Tongue (tissue), 2 donors: Measurements from ENCODE around the gene OSMR. TPM values are rescaled to one million over a fixed set of nuclear protein-coding genes. Genes with fewer than 3 reads are reported as not detected.
A peak's percentile ranks its signal among the peaks of the same experiment; 100 is the strongest.

ENCODE experiments used
- DNase-seq: peaks from one replicate; pipeline ENCODE4 v3.0.0-alpha.2; 2015
- total RNA-seq: library from RNA; depleted of rRNA; stranded (reverse); fragments of >200 nt; gene quantifications from one replicate; pipeline ENCODE4 v1.2.3, GENCODE V29; 2014

Gene OSMR
- 14.7 TPM for total RNA-seq

DNA sequence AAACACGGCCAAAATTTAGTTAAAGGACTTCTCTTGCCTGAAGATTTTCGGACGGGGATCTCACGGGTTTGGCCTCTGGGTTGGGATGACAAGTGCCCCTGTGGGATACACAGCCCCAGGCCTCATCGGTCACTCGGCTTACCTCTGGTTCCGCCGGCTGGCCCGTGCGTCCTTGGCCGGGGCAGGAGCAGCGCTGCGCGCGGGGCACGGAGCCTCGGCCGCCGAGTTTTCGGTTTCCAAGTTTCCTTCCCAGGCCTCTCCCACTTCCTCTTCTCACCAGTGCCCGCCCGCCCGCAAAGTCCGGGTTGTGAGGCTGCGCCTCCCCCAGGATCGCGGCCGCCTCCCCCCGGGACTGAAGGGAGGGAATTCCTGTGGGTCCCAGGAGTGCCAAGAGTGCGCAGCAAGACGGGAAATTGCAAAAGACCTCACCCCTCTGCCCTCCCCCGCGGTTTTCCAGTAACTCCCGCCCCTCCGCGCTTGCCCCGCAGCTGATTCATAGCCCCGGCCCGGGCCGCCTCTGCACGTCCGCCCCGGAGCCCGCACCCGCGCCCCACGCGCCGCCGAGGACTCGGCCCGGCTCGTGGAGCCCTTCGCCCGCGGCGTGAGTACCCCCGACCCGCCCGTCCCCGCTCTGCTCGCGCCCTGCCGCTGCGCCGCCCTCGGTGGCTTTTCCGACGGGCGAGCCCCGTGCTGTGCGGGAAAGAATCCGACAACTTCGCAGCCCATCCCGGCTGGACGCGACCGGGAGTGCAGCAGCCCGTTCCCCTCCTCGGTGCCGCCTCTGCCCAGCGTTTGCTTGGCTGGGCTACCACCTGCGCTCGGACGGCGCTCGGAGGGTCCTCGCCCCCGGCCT lies at the start of gene OSMR:
Gene OSMR (plus strand): TSS at position 487 of the 853 bp plus-strand sequence. CDS start 23,033 bp downstream, outside the sequence.
- peak; percentile 73 for DNase-seq

GRCh38 chr5:38796742-38797108 lies 49.1 kb upstream of the OSMR start:
- no peak for DNase-seq

GRCh38 chr5:38797838-38798237 lies 48.0 kb upstream of the OSMR start:
- no peak for DNase-seq

DNA sequence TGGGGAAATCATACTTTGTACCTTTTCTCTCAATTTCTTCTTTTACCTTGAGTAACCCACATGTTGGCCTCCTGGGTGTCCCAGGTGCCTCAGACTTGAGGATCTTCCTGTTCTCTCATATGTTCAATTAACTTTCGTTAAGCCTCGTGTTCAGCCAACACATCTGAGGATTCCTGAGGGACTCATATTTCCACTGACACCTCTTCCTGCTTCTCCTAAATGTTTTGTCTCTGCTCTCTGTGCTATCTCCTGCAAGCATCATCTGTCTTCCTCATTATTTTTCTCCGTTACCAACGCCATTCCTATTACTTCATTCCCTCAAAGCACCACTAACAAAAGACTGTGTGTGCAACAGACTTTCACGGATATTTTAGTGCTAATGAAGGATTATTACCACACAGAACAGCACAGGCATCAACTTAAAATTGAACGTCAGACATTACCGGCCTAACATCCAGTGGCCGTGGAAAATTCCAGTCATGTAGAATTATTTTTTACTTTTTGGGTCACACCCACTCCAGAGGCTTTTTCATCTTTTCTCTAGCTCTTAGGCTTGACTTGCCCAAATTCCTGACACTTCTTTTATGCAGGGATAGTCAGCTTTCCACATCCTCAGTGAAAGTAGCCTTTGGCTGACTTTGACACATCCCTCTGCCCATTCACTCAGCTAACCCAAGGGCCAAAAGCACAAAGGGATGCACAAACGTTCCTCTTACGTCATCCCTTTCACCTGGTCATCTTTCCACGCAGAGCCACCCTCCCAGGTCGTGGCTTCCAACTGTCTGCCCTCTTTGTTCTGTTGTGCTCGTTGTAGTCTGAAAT lies 46.0 kb upstream of the OSMR start:
- no peak for DNase-seq

DNA sequence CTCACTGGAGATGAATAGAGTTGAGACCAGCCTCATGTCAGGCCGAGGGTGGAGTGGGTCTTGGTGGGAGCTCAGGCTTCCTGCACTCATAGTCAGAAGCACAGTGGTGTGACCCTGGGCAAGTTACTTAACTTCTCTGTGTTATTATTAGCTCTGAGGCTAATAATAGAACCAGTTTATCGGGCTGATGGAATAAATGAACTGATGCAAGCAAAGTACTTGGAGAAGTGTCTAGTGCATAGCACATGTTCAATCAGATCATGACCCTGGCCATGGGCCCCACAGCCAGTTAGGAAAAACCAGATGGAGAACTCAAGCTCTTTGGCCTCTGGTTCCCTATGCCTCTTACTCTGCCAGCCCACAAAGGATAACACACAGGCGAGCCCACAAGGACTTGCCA lies 45.3 kb upstream of the OSMR start:
- no peak for DNase-seq

GRCh38 chr5:38802125-38802524 lies 43.7 kb upstream of the OSMR start:
- DNase-seq = no peak

- DNase-seq = no peak
Measured at GRCh38 chr5:38803246-38803645, 42.6 kb upstream of the OSMR start.

- DNase-seq = no peak
Measured at GRCh38 chr5:38806775-38807258, 39.0 kb upstream of the OSMR start.

GRCh38 chr5:38807570-38808483 lies 38.0 kb upstream of the OSMR start:
- DNase-seq = peak; percentile 10

- DNase-seq = no peak
Measured at GRCh38 chr5:38808666-38809343, 37.0 kb upstream of the OSMR start.

DNA sequence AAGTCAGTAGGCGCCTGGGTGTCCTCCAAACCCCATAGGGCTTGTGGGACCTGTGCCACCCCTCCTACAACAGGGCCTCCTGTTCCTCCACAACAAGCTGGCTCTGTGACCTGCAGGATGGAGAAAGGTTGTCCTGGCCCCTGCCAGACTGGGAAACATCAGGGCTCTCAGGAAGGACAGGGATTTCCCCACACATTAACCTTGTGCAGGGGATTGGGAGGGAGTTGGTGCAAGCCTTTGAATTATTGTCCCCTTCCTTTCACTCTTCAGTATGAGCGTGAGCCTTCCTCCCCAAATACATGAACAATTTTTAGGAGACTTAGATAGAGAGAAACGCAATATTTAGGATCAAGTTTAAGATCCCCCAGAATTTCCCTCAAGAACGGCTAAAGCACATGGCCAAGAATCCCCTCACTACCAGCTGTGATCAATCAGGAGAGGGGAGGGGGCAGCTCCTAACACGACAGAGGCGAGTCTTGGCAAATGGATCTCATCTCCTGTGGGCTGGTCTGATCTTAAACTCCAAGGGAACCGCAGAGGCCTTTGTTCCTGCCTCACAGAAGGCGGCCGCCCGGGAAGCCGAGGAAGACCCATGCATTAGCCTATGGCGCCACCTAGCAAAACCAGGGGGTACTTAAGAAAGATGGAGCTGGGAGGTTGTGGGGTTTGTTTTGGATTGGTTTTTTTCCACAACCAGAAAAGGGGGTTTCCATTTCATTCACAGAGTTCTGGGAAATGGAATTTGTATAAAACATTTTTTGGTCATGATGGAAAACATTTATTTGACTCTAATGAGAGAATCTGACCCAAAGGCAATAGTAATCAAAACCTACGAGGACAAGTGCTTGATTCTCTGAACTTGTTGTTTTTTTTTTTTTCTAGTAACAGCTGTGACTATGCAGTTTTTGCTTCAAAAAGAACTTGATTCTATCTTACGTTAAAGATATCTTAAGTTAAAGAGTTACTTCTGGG lies 36.1 kb upstream of the OSMR start:
- DNase-seq = peak; percentile 94

DNA sequence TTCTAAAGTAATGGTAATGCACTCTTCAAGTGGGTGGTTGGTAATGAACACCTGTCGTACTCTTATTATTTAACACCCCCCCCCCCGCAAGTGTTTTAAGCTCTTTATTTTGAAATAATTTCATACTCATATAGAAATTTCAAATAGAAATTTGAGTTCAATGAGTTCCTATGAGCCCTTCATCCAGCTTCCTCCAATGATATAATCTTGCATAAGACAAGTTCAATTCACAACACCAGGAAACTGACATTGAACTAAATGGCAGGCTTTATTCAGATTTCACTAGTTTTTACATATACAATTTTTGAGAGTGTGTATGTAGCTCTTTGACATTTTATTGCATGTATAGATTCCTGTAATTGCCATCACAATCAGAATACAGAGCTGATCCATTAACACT lies 30.9 kb upstream of the OSMR start:
- DNase-seq = no peak

DNA sequence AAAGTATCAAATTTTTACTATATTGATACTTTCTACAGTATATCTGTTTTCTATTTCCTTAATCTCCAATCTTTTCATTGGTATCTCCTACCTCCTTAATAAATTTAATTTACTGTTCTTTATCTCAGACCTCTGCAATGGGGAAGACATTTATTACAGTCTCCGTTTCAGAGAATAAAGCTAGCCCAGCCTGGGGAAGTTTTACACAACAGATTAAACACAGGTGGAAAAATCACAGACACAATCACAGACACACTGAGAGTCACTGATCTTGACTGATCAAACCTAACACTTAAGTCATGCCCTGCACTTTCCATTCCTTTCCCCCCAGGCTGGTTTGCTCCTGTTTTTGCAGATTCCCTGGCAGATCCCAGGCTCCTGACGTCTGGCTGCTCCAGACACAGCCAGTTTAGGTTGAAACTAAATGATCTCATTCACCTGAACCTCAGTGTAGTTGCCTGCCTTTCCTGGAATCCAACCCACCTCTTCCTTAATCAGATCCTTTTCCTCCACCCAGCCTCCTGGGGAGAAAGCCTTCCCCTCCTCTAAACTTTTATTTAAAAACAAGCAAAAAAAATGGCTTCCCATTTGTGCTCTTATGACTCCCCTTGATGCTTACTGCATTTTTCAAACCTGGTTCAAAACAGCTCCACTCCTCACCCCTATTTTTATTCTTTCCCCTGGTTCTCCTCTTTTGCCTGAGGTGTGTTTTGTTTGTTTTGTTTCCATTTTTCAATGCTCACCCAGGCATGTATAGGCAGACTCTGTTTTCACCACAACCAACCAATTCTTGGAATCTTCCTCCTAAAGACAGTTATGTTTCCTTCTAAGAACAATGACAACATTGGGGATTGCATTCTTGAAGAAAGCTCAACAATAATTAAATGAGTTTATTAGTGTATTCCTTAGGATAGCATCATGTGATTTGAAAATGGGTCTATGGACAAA lies 29.5 kb upstream of the OSMR start:
- DNase-seq = peak; percentile 6

DNA sequence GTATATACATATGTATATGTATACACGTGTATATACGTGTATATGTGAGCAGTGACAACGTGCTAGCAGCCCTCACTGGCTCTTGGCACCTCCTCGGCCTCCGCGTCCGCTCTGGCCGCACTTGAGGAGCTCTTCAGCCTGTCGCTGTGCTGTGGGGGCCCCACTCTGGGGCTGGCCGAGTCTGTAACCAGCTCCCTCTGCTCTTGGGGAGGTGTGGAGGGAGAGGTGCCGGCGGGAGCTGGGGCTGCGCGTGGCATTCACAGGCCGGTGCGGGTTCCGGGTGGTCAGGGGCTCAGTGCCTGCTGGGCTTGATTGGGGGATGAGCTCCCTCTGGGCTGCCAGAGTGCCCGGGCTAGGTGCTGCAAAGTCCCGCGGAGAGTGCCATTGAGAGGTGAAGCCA lies 24.1 kb upstream of the OSMR start:
- DNase-seq = no peak

DNA sequence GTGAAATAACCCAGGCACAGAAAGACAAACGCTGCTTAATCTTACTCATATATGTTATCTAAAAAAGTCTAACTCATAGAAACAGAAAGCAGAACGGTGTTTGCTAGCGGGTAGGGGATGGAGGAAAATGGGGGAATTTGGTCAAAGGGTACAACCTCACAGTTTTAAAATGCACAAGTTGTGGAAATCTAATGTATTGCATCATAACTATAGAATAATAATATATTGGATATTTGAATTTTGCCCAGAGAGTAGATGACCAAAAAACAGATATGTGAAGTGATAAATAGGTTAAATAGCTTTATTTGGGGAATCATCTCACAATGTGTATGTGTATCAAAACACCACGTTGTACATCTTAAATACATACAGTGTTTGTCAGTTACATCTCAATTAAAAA lies 22.3 kb upstream of the OSMR start:
- DNase-seq = no peak

GRCh38 chr5:38824821-38825220 lies 21.0 kb upstream of the OSMR start:
- no peak for DNase-seq

DNA sequence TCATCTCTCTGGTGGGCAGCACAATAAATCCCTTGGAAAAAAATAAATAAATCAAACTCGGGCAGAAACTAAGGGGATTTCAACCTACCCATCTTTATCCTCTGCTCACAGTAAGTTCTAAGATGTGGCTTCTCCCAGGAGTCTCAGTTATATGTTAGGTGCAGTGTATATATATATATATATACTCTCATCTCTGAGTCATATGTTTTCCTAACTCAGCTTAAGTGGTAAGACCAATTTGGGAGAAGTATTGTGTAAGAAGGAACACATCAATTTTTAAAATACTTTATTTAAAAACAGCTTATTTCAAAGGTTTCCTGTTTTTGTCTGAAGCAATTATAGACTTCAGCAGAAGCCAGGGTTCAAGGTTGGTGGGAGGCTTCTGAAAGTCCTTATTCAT lies 20.3 kb upstream of the OSMR start:
- DNase-seq = no peak

DNA sequence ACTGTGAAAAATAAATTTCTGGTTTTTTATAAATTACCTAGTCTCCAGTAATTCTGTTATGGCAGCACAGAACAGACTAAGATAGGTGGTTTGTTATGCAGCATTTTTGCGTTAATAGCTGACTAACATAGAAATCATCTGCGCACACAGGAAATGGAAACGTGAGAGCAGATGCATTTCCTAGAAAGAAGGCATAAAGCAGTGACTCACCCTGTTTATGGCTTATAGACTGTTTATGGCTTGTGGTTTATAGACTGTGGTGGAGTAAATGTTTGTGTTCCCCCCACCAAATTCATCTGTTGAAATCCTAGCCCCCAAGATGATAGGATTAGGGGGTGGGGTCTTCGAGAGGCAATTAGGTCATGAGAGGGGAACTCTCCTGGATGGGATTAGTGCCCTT lies 18.3 kb upstream of the OSMR start:
- DNase-seq = no peak

GRCh38 chr5:38830521-38831051 lies 15.2 kb upstream of the OSMR start:
- DNase-seq = no peak
